Peyer's patch (tissue), 4 donors: ENCODE data around the gene ZNF605.
"Not testable (repeated sequence)": the region's sequence is repeated elsewhere in the genome, so short reads cannot be mapped to it uniquely, and the experiment has no call there.

ENCODE experiments used
- POLR2A ChIP-seq, 2 donors: fragments of 450-650 bp; IDR thresholded peaks; one replicate each; pipeline ENCODE4 v1.5.1; 2017; ENCODE audit warnings: antibody characterized with exemption in 2 of 2, mild to moderate bottlenecking in 2 of 2, moderate library complexity in 2 of 2
- TF ChIP-seq, protein P1 (sequence below), 6 experiments: fragments of 450-650 bp in 4 of 6; fragments of 200-600 bp in 2 of 6; sonication (generic) in 1 of 6; IDR thresholded peaks; one replicate each; pipeline ENCODE4 v1.5.1; 2017 to 2019; ENCODE audit warnings: antibody characterized with exemption in 6 of 6, mild to moderate bottlenecking in 3 of 6, moderate library complexity in 1 of 6

- TF ChIP-seq POLR2A (IDR thresholded peaks at IDR 0.05), result not testable (repeated sequence)
- TF ChIP-seq, protein P1, sequence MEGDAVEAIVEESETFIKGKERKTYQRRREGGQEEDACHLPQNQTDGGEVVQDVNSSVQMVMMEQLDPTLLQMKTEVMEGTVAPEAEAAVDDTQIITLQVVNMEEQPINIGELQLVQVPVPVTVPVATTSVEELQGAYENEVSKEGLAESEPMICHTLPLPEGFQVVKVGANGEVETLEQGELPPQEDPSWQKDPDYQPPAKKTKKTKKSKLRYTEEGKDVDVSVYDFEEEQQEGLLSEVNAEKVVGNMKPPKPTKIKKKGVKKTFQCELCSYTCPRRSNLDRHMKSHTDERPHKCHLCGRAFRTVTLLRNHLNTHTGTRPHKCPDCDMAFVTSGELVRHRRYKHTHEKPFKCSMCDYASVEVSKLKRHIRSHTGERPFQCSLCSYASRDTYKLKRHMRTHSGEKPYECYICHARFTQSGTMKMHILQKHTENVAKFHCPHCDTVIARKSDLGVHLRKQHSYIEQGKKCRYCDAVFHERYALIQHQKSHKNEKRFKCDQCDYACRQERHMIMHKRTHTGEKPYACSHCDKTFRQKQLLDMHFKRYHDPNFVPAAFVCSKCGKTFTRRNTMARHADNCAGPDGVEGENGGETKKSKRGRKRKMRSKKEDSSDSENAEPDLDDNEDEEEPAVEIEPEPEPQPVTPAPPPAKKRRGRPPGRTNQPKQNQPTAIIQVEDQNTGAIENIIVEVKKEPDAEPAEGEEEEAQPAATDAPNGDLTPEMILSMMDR (IDR thresholded peaks at IDR 0.05), result not testable (repeated sequence)
Observed at GRCh38 chr12:132874620-132875019, 81.5 kb downstream of the ZNF605 start.
